GM19395 (cell line): ENCODE data around the gene CELF2.
A peak's percentile ranks its signal among the peaks of the same experiment; 100 is the strongest.
"Not testable (repeated sequence)": the region's sequence is repeated elsewhere in the genome, so short reads cannot be mapped to it uniquely, and the experiment has no call there.

ENCODE experiments used
- ATAC-seq: cut with Tn5 transposase; IDR thresholded peaks from one replicate; pipeline ENCODE4 v1.9.1; 2021; ENCODE audit warnings: mild to moderate bottlenecking, moderate library complexity; ENCODE audit not compliant: unreplicated experiment

Gene CELF2

DNA sequence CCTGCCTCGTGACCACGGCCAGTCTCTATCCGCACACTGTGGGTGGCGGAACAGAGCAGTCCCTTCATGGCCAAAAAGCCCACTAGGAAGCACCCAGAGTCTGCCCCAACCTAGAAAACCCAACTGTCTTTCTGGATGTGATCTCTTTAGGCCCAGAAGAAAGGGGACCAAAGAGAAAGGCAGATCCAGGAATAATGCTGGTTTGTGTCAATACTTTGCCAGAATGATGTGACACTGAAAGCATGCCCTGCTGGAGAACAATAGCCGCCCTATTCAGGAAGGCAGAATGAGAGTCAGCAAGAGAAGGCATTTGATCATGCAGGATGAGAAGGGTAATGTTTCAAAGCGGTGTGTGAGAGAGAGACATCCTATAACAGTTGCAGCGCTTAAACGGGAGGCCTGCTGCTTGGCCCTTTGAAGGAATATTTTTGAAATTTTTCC is 319.1 kb downstream of the CELF2 start:
- no peak for ATAC-seq

DNA sequence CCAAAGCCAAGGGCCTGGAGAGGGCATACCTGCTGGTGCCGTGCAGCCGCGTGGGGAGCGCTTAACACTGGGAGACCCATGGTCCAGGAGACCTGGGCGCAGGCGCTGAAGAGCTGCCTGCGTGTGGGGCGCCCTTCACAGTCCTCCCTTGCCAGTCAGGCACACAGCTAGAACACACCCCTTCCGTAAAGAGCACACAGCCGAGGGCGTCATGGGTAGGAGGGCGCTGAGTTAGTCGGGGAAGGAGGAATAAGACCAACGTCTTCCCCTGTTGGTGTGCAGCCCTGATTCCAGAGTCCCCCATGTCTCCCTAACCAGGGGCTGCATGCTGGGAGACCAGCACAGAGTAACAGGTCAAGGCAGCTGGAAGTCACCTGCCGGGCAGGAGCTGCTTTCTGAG is 319.8 kb downstream of the CELF2 start:
- ATAC-seq: no peak

DNA sequence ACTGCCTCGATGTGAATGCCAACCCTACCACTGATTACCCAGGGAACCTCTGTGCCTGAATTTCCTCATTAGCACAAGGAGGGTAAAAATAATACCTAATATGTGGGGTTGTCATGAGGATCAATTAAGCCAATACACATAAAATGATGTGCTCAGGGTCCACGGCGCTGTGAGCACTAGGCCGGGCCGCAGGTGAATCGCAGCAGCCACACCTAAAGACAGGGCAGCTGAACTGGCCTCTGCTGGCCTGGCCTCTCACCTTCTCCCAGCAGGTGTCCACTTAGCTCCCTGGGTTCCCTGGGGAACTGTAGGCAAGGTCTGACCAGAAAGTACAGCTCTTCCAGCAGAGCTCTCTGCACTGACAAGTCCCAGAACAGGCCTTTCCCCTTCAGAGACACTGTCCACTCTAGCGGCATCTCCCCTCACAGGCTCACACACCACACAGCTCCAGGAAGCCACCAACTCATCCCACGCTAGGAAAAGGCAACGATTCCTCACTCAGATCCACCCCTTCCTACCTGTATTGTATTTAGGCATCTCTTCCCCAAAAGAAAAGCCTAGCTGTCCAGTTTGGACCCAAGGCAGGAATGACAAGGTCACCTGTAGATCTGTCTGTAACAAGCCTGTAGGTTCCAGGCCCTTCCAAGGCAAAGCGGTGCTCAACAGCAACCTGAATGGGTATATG is 320.6 kb downstream of the CELF2 start:
- ATAC-seq: no peak

DNA sequence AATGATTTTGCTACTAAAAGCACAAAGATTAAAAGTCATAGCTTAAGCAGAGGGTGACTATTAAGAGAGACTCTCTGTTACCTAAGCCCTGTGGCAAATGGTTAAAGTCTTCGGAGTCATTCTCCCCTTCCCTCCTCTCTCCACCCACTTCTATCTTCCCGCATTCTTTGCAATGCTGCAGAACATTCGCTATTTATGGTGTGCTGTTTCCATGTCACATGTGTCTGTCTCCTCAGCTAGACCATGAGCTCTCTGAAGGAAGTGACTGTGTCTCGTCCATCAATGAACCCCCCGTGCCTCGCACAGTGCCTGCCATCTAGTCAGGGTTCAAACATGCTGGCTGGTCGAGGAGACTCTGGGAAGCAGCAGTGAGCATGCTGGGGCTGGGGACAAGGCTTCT is 321.3 kb downstream of the CELF2 start:
- ATAC-seq: no peak

DNA sequence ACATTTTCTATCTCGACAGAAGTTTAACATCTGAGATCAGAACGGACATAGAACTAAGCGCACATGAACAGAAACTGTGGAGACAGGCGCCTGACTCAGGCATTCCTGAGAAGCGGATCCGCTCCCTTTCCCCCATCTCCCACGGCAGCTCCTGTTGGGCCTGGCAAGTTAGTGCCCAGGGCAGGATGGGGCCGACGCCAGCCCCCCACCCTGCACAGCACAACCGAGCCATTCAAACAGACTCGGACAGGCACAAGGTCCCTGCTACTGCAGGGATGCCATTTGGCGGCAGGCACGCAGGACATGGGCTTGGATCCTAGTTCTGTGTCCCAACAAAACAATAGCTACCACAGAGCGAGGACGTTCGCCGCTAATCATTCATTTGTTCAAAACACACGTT is 322.0 kb downstream of the CELF2 start:
- ATAC-seq: no peak

DNA sequence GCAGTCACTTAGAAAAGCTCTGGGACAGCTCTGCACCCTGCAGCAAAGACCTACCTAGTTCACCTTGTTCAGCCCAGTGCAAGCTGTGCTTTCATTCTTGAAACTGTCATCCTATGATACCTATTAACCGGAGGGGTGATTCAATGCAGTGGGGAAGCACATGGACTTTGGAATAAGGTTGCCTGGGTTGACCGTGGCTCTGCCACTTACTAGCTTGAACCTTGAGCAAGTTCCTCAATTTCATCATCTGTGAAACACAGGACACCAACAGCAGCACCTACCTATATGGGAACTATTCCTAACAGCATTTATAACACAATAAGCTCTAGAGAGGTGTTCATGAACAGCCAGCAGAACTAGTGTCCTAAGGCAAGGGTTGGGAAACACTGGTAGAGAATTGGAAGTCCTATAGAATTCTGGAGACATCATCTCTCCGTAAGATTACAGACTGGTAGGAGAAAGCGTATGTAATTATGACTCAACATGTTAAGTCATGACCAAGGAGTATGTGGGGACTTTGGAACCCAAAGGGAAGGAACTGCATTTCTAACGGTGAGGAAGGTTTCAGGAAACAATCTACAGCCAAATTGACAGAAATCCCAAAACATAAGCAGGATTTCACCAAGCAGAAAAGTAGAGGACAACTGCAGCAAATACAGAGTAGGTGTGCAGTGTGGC is 323.8 kb downstream of the CELF2 start:
- ATAC-seq: no peak

DNA sequence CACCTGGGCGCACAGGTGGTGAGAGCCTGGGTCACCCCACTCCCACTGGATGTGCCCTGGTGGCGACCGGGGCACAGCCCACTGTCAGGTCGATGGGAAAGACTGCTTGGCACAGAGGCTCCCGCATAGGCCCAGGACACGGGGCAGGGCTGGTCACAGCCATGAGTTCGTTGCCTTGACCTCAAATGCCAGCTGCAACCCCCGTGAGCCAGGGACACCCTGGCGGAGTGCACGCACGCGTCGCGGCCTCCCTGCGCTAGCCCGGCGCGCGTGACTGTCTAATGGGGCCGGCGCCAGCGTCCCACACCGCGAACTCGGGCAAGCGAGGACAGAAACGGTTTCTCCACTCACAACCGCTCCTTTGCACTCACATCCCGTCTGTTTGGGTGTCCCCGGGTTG is 326.4 kb downstream of the CELF2 start:
- no peak for ATAC-seq

DNA sequence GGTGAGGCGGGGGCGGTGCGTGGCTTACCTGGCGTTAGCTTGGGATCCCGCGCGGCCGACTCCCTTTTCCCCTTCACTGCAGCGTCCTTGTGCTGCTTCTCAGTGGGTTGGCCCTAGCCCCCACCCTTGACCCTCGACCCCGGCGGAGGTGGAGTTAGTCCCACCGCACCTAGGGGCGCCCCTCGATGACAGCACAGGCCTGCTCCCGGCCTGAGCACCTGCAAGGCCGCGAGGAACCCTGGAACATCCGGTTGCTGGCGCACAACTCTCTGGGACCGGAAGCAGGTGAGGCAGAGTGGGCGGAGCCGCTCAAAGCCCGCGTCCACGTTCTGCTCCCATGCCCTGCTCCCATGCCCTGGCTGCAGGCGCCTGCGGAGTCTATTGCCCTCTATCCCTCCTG is 326.9 kb downstream of the CELF2 start:
- ATAC-seq: no peak

DNA sequence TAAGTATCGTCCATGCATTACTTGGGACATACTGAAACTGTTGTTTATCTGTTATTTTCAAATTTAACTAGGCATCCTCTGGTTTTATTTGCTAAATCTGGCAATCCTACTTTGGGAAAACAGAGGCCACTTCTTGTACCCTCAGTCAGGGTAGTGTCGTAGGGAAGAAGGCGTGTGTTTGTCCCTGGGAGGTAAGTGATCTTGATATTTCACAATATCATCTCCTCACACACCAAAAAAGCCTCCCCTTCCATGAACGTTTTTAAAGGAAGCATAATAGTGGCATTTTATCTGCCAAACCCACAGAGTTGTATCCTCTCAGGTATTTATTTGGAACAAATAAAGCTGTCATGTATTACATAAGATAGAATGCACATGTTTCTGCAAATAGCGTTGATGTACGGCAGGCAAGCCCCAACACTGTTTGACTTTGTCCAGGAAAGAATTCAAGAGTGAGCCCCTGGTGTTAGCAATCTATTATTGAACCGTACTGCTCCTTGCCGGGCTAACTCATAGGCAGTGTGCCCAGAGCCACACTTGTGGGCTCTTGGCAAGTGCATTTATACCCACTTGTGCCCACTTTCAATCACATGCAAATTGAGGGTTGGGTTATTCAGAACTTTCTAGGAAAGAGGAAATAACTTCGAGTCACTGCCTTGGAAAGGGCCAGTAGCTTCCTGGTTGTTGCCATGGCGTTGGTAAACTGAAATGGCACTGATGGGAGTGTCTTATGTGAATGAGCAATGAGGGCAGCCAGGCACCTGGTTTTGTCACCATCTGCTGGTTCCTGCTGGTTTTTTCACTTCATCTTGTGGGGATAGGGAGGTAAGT is 327.8 kb downstream of the CELF2 start:
- ATAC-seq: peak; percentile 89

DNA sequence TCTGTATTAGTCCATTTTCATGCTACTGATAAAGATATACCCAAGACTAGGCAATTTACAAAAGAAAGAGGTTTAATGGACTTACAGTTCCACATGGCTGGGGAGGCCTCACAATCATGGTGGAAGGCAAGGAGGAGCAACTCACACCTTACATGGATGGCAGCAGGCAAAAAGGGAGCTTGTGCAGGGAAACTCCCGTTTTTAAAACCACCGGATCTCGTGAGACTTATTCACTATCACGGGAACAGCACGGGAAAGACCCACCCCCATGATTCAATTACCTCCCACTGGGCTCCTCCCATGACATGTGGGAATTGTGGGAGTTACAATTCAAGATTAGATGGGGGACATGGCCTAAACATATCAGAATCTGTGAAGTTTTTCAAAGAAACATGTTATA is 329.9 kb downstream of the CELF2 start:
- ATAC-seq: not testable (repeated sequence)

DNA sequence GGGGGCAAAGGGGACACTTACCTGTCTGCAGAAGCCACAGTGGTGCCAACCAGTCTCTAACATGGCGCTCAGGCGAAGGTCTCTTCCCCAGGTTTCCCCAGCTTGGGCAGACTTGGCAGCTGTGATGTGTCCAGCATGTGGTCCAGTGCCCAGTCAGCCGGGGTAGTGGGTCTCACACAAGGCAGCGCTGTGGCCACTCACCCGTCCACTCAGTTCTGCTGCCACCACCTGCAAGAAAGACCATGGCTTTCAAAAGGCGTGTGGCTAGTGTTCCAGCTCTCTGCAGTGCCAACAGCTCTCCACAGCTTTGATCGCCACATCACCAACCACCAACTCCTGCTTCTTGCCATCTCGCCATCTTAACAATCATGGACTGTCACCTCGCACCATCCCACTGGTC is 334.1 kb downstream of the CELF2 start:
- ATAC-seq: no peak

DNA sequence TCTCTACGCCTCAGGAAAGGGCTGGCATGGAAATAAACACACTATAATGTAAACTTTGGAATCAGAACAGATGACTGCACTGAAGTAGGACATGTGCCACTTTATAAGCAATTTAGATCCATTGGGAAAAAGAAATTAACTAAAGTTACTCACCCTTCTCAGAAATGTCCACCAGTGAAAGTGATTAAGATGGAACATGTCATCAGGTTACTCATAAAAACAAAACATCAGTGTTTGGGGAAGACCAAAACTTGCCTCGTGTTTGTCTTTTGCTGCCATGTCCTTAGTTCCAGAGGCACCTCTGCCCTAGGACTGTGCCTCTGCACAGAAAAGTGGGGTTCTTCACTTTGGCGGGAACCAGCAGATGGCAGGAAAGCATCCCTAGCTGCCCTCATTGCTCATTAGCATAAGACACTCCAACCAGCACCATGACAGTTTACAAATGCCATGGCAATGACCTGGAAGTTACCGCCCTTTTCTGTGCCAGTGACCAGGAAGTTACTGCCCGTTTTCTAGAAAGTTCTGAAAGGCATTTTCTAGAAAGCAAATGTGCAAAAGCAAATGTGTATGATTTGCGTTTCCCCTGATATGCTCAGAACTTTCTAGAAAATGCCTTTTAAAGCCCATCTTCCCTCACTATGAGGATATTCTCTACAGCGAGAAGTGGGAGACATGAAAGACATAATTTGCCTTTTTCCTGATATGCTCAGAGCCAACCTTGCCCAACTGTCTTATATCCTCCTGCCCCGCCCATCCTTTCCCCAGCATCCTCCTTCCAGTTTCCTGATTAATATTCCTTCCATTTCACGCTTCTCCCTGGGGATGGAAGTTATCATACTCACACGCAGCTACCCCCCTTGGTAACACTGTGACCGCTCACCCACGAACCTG is 335.6 kb downstream of the CELF2 start:
- no peak for ATAC-seq

DNA sequence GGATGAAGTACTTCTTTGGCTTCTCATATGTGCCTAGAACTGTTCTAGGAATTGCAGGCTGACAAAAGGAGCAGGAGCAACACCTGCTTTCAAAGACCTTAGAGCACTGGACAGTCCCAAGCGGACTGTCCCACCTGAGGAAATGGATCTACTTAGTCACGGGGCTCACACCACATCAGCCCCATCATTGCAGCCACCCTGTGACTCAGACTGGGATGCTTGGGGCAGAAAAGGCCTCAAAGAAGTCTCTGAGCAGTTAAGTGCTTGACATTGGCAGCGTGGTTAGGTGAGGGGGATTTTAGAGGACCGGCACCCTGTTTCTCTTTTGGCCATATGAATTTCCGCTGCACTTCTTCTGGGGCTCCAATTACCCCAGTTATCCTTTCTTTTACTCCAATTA is 337.2 kb downstream of the CELF2 start:
- no peak for ATAC-seq

DNA sequence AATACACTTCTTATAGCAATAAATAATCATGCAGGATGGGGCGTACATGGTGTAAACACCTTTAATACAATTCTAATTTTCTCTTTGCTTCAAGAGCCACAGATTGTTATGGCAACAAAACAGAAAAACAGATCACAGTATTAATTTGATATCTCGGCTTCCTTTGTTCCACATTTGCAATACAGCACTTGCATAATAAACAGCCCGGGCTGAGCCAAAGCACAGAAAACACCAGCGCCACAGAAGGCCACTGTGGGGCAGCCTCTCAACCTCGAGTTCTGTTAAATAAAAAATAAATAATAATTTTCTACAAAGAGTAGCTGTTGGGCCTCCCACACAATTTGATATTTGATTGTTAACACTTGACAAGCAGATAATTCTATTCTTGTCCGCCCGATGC is 337.9 kb downstream of the CELF2 start:
- ATAC-seq: no peak

DNA sequence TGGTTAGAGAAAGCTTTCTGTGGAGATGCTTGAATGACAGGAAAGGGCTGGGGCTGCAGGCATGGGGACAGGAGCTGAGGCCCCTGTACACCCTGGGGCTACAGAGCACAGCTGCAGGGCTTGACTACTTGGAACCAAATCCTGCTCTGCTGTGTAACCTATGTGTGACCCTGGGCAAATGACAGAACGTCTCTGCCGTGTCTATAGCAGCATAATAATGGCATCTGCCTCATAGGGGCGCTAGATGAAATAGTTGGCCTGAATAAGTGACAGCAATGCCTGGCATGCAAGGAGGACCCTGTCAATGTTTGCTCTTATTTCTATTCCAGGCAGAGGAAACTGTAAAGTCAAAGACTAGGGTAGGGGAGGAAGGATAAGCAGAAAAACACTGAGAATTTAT is 339.8 kb downstream of the CELF2 start:
- no peak for ATAC-seq

DNA sequence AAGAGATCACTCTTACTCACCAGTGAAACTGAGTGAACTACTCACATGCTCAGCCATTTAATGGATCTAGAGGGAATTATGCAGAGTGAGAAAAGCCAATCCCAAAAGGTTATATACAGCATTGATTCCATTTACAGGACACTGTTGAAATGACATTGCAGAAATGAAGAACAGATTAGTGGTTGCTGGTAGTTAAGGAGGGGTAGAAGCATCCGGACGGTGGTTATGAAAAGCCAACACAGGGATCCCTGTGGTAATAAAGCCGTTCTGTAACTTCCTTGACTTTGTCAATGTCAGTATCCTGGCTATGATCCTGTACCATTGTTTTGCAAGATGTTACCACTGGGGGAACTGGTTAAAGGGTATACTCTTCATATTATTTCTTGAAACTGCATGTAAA is 340.3 kb downstream of the CELF2 start:
- no peak for ATAC-seq

DNA sequence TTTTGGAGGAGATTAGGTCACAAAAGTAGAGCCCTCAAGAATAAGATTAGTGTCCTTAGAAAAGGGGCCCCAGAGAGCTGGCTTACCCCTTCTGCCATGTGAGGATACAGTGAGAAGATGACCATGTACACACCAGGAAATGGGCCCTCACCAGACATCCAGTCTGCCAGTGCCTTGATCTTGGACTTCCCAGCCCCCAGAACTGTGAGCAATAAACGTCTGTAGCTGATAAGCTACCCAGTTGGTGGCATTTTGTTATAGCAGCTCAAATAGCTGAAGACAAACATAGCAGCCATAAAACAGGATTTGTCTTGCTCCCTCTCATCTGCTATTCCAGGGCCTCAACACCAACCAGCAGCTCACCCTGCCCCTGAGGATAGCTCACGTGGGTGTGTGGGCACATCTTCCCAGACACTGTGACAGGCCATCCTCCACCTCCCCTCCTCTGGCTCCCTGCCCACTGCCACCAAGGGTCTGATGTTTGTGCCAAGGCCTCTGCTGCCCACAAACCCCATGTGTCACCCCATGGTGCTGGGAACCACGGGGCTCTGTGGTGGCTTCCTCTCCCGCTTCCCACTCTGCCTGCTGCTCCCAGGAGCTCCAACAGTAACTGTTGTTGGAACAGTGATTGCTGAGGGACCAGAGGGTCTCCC is 341.4 kb downstream of the CELF2 start:
- ATAC-seq: no peak

DNA sequence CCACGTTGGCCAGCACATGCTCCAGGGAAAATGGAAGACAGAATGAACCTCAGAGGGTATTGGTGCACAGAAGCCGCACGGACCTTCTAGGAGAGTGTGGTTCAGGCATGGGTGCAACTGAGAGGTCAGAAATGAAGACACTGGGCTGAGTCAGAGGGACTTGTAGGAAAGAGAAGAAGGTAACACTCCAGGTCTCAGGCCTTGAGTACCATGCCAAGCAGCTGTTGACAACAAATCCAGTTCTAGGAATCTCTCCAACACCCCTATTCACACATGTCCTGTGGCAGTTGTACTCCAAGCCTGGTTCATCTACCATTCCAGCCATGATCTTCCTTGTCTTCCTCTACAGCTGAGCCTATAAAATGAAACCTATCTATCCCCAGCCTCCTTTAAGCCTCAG is 342.2 kb downstream of the CELF2 start:
- ATAC-seq: no peak

DNA sequence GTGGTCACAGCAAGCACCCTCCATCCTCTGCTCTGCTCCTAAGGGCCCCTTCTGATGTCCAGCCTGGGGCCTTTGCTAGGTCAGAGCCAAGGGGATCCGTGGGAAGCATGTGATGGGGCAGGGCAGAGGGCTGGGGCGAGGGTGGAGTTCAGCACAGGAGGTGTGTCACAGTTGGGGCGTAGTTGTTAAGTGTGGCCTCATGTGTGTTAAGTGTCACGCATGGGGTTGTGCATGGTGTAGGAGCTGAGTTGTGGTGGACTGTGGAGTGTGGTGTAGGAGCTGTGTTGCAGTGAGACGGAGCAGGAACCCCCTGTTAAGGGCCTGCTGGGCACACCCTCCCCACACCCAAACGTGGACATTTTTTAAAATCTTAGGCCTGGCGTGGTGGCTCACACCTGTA is 345.8 kb downstream of the CELF2 start:
- no peak for ATAC-seq

DNA sequence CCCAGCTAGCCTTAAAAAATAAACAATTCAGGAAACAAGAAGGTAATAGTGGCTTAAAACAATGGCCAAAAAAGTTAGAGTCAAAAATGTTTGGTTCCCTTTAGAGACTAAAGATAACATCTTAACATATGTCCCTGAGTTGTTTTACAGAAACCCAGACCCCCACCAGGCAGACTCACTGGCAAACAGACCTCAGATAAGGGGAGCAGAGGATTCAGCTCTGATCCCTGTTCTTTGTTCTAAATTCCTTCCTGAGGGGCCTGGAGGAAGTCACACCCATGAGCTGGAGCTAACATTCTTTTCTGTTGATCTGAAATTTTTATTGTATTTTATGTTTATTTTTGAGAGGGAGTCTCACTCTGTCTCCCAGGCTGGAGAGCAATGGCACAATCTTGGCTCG is 346.6 kb downstream of the CELF2 start:
- no peak for ATAC-seq
